ENCODE measurements around the gene NTRK3.

The NTRK3 gene

GRCh38 chr15:88256279-88257230 is at the start of gene NTRK3:
TSS of gene NTRK3 (minus strand) at chr15:88256739. CDS start at chr15:88256153, 586 bp downstream.
- DNase-seq: peak; percentile 44

DNA sequence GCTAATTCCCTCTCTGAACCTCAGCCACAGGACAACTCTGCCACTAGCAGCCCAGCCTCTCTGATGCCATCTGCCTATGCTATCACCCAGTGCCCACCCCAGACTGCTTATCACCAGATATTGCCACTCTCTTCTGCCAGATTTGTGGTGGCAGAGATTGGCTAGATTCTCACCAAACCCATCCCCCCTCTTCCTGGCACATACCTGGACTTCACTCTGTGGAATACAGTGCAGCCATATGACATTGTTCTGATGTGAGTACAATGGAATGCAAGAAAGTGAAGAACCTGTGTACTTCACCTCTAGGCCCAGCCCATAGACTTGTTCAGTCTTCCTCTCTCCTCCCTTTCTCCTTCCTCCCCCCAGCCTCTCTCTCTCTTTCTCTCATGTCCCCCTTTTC is 46.9 kb upstream of the NTRK3 start:
- no peak for DNase-seq

GRCh38 chr15:88302373-88302772 is 45.8 kb upstream of the NTRK3 start:
- no peak for DNase-seq

DNA sequence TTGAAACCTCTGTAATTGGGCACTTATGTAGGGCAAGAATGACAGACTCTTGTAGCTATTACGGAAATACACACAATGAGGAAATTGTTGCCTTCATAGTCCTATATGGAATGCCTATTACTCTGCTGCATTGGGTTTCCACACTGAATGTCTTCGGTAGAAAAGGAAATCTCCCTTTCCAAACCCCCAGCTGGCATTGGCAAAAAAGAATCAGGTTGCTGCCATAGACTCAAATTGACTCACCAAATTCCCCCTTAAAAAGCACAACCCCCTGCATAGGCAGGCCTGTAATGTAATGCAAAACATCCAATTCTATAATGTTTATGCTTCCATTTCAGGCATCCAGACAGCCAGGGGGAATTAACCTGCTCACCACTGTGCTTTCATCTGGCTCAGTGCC is 44.8 kb upstream of the NTRK3 start:
- DNase-seq: no peak

GRCh38 chr15:88300861-88301260 is 44.3 kb upstream of the NTRK3 start:
- no peak for DNase-seq

GRCh38 chr15:88300089-88300488 is 43.5 kb upstream of the NTRK3 start:
- DNase-seq: peak; percentile 20

GRCh38 chr15:88299497-88299896 is 43.0 kb upstream of the NTRK3 start:
- no peak for DNase-seq

- no peak for DNase-seq
These were observed 32.1 kb upstream of the NTRK3 start for GRCh38 chr15:88288661-88289060.

DNA sequence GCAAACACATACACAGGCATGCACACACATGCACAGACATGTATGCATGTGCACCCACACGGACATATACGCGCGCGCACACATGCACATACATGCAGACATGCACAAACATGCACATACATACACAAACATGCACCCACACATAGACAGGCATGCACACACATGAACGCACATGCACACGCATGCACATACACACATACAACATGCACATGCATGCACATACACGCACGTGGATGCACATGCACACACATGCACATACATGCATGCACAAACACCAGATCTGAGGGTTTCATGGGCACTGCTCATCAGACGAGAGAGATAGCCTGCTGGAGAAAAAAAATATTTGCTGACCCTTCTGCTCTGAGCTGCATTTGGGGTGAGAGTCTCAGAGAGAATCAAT is 31.7 kb upstream of the NTRK3 start:
- DNase-seq: no peak

DNA sequence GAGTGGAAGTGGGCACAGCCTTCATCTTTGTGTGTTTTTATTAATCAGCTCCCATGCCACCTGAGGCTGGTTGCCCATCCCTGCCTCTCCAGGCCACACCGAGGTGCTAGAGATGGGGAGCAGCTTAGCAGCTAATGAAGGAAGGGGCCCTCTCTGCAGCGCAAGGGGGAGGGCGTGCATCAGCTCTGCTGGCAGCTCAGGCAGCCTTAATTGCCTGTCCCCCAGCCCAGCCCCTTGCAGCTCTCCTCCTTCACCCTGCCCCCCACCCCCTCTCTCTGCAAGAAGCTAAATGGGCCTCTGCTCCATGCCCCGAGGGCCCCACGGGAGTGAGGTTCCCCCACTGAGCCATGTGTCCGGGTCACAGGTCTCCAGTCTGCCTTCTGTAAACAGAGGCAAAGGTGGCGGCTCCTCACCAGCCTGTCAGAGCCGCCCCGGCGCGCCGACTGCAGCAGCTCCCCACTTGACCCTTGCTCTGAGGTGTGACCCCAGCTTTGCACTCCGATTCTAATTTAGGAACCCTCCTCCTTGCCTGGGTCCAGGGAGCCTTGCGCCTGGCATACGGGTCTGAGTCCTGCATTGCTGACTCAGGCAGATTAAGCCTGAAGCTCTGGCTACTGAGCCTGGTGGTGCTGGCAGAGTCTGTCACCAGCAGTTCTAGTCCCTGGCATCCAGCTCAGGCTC is 27.9 kb upstream of the NTRK3 start:
- no peak for DNase-seq

DNA sequence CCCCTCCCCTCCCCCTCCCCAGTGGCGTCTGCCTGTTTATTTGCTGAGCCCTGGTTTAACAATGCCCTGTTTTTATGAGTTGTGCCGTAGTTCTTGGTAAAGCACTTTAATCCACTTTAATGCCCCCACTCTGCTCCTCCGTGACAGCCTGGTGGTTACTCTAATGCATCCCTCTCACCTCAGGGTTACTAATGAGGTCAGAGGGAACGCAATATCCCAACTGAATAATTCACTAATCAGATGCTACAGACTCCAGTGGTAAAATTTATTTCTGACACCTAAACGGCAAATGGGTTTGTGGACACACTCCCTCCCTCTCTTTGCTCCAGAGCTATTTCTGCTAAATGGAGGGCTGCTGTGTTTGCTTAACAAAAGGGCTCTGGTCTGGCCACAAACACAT is 26.1 kb upstream of the NTRK3 start:
- no peak for DNase-seq

GRCh38 chr15:88276821-88277410 is 20.4 kb upstream of the NTRK3 start:
- DNase-seq: no peak

GRCh38 chr15:88275804-88276203 is 19.3 kb upstream of the NTRK3 start:
- no peak for DNase-seq

GRCh38 chr15:88274553-88275460 is 18.3 kb upstream of the NTRK3 start:
- DNase-seq: peak; percentile 70

GRCh38 chr15:88272421-88272820 is 15.9 kb upstream of the NTRK3 start:
- DNase-seq: no peak

- DNase-seq: no peak
These were observed 13.0 kb upstream of the NTRK3 start for GRCh38 chr15:88269356-88270062.

- DNase-seq: no peak
These were observed 11.2 kb upstream of the NTRK3 start for GRCh38 chr15:88267720-88268119.

DNA sequence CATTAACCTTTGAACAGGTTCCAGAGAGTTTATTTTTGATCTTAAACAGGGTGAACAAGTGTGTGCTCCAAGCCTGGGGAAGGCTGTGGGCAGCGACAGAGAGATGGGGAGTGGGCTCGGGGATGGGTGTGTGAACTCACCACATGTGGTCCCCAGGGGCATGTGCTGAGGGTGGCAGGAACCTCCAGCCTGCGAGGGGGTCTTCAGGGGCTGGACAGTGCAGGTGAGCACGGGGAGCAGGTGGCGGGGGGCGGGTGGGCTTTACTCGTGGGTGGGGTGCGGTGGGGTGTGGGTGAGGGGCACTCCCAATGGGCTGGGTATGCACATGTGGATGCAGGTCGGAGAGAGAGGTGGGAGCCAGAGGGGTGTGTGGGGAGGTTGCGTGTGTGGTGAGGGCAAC is 9.6 kb upstream of the NTRK3 start:
- DNase-seq: no peak

GRCh38 chr15:88264622-88265021 is 8.1 kb upstream of the NTRK3 start:
- no peak for DNase-seq

DNA sequence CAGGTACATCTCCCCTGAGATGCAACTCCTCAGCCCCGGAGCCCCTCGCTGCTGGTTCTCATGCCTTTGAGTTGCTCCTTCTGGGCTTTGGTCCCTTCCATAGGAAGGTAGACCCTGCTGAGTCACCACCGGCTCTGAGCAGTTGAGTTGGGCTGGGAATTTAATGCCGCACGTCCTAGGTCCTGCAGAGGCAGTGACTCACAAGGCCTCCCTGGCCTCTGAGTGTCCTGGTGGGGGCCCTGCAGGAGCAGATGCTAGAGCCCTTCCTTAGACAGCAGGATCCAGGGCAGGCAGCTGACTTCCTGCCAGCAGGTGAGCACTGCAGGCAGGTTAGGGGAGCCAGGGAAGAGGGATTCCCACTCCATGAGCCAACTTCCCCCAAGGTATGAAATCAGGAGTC is 5.5 kb upstream of the NTRK3 start:
- DNase-seq: no peak

- DNase-seq: peak; percentile 15
These were observed 1.6 kb upstream of the NTRK3 start for GRCh38 chr15:88258093-88258641.

Data from RPMI8226 (cell line).